HS-5 (cell line): ENCODE data around the gene GALNT4.

Experiments used
- DNase-seq: peaks from one replicate; pipeline ENCODE4 v3.0.0-alpha.2; 2012; ENCODE audit warnings: low read depth

The GALNT4 gene

DNA sequence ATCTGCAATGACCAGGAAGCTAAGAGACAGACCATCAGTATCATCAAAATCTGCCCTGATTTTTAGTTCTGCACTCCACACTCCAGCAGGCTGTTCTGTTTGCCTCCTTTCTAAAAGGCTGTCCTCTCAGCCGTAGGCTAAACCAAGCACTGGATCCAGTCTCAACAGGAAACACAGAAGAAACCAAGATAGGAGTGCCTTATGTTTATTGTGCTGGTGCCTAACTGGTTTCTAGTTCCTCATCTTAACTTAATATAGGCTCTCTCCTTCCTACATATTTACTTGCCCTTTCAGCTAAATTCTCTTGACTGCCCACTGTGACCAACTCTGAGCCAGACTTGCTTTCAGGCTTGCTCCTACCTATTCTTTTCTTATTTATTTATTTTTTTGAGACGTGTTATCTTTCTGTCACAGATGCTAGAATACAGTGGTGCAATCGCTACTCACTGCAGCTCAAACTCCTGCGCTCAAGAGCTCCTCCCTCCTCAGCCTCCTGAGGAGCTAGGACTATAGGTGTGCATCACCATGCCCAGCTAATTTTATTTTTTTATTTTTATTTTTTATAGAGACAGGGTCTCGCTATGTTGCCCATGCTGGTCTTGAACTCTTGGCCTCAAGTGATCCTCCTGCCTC lies 30.8 kb downstream of the GALNT4 start:
- DNase-seq = no peak

DNA sequence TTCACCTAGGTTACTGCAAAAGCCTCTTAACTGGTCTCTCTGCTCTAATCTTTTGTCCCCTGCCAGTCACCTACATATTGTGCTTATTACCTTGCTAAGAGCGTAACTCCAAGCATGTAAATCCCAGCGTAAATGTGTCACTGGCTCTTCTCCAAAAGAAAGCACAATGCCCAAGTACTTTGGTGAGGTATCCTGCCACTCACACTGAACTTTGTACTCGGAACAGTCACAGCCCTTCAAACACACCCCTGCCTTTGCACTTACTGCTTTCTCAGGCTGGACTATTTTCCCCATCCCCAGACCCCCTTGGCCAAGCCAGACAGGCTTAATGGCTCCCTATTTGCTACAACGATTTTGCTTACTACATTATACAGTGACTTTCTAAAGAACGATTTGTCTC lies 31.7 kb downstream of the GALNT4 start:
- no peak for DNase-seq

- no peak for DNase-seq
These were observed 33.7 kb downstream of the GALNT4 start for GRCh38 chr12:89490922-89491321.

DNA sequence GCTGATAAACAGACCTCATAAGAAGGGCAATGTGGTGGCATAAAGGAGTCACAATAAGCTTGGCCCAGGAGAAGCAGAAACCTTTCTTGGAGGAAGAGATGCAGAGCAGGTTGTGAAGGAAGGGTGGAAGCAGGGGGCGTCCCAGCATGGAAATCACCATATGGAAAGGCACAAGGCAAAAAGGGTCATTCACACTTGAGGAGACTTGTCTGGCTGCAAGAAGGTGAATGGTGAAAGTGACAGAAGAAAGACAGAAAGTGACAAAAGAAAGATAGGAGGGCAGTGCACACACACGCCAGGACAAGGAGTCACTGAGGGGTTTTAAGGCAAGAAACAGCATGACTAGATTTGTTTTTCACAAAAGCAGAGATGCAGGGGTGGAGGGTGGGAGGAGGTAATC lies 38.3 kb downstream of the GALNT4 start:
- DNase-seq = no peak

DNA sequence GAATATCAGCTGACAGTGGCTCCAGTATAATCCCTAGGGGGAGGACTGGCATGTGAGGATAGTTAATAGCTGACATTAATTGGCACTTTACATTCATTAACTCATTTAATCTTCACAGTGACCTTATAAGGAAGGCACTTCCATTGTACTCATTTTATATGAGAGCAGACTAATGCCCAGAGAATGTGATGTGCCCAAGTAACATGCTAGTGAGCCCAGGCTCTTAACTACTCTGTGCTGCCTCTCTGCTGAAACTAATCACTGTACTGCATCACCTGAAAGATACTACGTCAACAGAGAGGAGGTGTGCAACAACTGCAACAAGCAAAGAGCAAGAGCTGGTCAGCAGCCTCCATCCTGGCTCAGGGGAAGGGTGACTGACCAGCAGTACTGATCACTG lies 40.1 kb downstream of the GALNT4 start:
- no peak for DNase-seq

DNA sequence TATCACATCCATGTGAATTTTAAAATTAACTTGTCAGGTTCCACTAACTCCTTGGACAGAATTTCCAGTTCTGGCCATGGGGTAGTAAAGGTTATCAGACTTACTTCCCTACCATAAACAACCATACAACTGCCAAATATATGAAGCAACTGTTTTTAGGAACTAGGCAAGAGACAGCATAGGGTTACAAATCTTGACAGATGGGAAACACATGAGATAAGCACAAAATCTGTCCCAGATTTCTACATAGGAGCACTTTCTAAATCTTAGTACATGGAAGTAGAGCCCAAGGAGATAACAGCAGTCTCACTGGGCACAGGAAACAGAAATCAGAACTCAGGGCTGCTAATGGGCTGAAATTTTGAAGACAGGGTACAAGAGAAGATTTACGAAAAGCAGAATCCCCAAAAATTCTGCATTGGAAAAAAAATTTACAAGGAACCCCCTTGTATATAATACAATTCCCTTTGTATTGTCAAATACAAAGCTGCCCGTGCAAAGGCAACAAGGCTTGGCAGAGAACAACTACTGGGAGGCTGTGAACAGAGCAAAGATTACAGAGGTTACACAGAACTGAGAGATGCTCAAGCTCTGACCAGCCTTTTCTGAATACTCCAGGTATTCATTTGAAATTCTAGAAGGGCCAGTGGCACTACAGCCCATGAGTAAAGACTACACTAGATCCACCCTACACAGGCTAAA lies 43.2 kb downstream of the GALNT4 start:
- DNase-seq = no peak

- no peak for DNase-seq
These were observed 44.6 kb downstream of the GALNT4 start for GRCh38 chr12:89479982-89480381.

DNA sequence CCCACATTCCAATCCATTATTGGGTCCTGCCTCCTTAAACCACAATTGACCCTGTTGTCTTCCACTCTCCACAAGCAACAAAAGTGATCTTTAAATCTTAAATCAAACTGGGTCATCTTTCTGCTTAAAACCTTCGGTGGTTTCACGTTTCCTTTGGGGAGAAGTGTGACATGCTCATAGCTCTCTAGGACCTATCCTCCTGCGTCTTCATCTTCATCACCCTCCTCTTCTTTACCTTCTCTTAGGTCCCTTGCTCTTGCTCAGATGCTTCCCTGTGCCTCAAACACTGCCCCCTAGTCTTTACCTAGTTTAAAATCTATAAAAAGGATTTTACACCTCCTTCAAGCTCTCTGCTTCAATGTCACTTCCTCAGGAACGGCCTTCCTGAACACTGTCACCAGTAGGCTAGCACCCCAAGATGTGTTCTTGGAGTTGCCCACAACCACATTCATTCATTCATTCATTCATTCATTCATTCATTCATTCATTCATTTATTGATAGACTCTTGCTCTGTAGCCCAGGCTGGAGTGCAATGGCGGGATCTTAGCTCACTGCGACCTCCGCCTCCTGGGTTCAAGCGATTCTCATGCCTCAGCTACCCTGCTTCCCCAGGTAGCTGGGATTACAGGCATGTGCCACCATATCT lies 46.8 kb downstream of the GALNT4 start:
- DNase-seq = no peak

DNA sequence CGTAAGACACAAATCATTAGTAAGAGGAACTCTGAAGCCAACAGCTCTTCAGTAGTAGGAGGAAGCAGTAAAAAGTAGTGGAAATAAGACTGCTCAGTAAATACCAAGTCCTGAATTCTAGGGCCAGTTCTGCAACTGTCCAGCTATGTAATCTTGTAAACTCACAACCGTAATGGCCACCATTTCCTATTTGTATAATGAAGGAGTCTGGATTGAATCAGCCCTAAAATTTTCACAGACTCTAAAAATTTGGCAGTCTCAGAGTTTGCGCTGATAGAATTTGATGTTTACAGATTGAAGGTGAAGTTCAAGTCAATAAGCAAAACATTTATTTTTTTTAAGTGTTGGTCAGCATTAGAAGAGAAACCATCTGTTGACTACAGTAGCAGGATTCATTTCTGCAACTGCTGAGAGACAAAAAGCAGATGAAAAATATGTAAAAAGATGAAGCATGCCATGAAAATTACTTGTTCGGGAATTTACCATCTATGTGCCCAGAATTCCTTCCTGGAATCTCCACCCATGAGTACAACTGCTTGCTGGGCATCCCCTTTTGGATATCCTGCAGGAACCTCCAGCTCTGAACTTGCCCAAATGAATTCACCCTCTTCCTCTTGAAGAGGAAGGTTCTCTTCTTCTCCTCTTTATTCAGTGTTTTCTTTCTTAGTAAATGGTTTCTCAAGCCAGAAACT lies 47.5 kb downstream of the GALNT4 start:
- no peak for DNase-seq

- no peak for DNase-seq
These were observed 48.4 kb downstream of the GALNT4 start for GRCh38 chr12:89476232-89476631.

GRCh38 chr12:89475203-89475990 lies 49.2 kb downstream of the GALNT4 start:
- DNase-seq = no peak

DNA sequence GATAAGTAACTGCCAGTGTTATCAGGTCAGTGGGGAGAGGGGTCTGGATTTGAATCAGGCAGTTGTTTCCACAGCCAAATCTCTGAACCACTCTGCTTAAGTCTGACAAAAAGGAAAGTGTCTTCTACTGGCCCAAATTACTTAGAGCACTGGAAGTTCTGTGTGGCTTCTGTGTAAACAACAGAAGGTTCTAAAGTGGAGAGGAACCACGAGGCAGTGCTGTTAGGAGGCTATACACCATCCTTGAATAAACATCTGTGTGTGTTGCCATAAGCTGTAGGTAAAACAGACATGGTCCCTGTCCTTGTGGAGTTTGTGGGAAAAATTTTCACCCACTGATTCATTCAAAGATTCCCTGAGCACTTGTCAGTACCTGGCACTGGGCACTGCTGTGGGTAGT lies 50.0 kb downstream of the GALNT4 start:
- no peak for DNase-seq
